ENCODE results near the gene OSBPL3.
A peak's percentile ranks its signal among the peaks of the same experiment; 100 is the strongest.

Gene OSBPL3

DNA sequence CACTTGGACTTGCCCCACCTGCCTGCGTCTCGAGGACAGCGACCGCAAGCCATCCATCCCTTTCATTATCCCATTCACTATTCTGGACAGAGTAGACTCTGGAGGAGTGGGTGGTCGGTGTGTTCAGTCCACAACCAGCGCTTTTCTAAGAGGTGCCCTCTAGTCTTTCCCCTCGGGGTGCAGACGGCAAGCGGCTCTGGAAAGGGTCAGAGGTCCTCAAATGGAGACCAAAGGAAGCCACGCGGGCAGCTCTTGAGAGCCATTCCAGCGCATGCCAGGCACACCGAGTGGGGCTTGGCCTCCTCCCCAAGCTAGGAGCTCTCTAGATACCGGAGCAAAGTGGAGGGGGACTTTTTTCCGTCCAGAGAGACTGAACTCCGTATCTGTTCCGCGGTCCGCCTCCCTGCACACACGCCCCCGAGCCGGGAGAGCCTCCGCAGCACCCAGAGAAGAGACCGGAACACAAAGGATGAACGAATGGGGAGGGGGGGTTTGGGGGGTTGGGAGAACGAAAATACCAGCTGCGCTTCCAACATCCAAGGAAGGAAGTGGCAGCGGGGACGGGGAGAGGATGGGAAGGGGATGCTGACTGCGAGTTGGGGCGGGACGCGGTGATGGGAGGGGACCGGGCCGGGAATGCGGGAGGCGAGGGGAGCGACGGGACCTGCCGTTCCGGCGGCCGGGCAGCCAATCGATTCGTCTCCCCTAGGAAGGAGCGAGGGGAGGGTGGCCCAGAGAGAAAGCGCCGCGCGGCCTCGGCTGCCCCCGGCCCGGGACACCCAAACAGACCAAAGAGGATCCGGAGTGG is 223.2 kb downstream of the OSBPL3 start (continued):
- no peak for TF ChIP-seq ZNF585B (tag by site-specific recombination; IDR thresholded peaks at IDR 0.05)
- no peak for TF ChIP-seq ZNF560 (tag by site-specific recombination; IDR thresholded peaks at IDR 0.05; ENCODE audit: borderline replicate concordance)
- TF ChIP-seq ZBTB11 (tag by site-specific recombination; conservative IDR thresholded peaks at IDR 0.05; ENCODE audit: low read depth), result peak; percentile 64
- no peak for TF ChIP-seq ZNF248 (tag by site-specific recombination; IDR thresholded peaks at IDR 0.05)
- TF ChIP-seq, protein P1, sequence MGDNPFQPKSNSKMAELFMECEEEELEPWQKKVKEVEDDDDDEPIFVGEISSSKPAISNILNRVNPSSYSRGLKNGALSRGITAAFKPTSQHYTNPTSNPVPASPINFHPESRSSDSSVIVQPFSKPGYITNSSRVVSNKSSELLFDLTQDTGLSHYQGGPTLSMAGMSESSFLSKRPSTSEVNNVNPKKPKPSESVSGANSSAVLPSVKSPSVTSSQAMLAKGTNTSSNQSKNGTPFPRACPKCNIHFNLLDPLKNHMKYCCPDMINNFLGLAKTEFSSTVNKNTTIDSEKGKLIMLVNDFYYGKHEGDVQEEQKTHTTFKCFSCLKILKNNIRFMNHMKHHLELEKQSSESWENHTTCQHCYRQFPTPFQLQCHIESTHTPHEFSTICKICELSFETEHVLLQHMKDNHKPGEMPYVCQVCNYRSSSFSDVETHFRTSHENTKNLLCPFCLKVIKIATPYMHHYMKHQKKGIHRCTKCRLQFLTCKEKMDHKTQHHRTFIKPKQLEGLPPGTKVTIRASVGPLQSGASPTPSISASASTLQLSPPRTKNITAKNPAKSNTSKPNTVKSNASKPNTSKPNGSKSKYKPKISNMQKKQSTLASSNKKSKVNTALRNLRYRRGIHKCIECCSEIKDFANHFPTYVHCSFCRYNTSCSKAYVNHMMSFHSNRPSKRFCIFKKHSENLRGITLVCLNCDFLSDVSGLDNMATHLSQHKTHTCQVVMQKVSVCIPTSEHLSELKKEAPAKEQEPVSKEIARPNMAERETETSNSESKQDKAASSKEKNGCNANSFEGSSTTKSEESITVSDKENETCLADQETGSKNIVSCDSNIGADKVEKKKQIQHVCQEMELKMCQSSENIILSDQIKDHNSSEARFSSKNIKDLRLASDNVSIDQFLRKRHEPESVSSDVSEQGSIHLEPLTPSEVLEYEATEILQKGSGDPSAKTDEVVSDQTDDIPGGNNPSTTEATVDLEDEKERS (tag by site-specific recombination; IDR thresholded peaks at IDR 0.05), result no peak
- TF ChIP-seq ZNF488 (tag by site-specific recombination; IDR thresholded peaks at IDR 0.05), result no peak
- no peak for TF ChIP-seq ZNF223 (tag by site-specific recombination; IDR thresholded peaks at IDR 0.05)
- TF ChIP-seq PBX3 (CRISPR knock-in tag; IDR thresholded peaks at IDR 0.05), result 0 out of 2 replicates have a peak, but pooled peaks have one; percentile 15
- peak; percentile 63; the same call in 1 of the 2 replicates for TF ChIP-seq ZNF76 (tag by site-specific recombination; IDR thresholded peaks at IDR 0.05; ENCODE audit: borderline replicate concordance, low read depth)
- TF ChIP-seq KLF9 (tag by site-specific recombination; IDR thresholded peaks at IDR 0.05; ENCODE audit: low read depth), result peak; percentile 56; the same call in 1 of the 2 replicates
- TF ChIP-seq ZNF211 (tag by site-specific recombination; IDR thresholded peaks at IDR 0.05; ENCODE audit: low read depth), result no peak
- TF ChIP-seq ZNF837 (tag by site-specific recombination; IDR thresholded peaks at IDR 0.05), result no peak
- peak; percentile 74 for TF ChIP-seq ZNF398 (tag by site-specific recombination; IDR thresholded peaks at IDR 0.05)
- TF ChIP-seq ZBTB20 (tag by site-specific recombination; IDR thresholded peaks at IDR 0.05), result peak; percentile 43; the same call in 1 of the 2 replicates
- TF ChIP-seq ZNF571 (tag by site-specific recombination; IDR thresholded peaks at IDR 0.05), result no peak
- TF ChIP-seq, protein P2, sequence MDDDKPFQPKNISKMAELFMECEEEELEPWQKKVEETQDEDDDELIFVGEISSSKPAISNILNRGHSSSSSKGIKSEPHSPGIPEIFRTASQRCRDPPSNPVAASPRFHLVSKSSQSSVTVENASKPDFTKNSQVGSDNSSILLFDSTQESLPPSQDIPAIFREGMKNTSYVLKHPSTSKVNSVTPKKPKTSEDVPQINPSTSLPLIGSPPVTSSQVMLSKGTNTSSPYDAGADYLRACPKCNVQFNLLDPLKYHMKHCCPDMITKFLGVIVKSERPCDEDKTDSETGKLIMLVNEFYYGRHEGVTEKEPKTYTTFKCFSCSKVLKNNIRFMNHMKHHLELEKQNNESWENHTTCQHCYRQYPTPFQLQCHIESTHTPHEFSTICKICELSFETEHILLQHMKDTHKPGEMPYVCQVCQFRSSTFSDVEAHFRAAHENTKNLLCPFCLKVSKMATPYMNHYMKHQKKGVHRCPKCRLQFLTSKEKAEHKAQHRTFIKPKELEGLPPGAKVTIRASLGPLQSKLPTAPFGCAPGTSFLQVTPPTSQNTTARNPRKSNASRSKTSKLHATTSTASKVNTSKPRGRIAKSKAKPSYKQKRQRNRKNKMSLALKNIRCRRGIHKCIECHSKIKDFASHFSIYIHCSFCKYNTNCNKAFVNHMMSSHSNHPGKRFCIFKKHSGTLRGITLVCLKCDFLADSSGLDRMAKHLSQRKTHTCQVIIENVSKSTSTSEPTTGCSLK (tag by site-specific recombination; IDR thresholded peaks at IDR 0.05), result no peak
- TF ChIP-seq ZNF391 (tag by site-specific recombination; IDR thresholded peaks at IDR 0.05; ENCODE audit: borderline replicate concordance, low read depth), result no peak
- peak; percentile 75 for TF ChIP-seq SP2 (tag by site-specific recombination; IDR thresholded peaks at IDR 0.05)
- TF ChIP-seq ZNF514 (tag by site-specific recombination; IDR thresholded peaks at IDR 0.05), result no peak
- TF ChIP-seq, protein P3, sequence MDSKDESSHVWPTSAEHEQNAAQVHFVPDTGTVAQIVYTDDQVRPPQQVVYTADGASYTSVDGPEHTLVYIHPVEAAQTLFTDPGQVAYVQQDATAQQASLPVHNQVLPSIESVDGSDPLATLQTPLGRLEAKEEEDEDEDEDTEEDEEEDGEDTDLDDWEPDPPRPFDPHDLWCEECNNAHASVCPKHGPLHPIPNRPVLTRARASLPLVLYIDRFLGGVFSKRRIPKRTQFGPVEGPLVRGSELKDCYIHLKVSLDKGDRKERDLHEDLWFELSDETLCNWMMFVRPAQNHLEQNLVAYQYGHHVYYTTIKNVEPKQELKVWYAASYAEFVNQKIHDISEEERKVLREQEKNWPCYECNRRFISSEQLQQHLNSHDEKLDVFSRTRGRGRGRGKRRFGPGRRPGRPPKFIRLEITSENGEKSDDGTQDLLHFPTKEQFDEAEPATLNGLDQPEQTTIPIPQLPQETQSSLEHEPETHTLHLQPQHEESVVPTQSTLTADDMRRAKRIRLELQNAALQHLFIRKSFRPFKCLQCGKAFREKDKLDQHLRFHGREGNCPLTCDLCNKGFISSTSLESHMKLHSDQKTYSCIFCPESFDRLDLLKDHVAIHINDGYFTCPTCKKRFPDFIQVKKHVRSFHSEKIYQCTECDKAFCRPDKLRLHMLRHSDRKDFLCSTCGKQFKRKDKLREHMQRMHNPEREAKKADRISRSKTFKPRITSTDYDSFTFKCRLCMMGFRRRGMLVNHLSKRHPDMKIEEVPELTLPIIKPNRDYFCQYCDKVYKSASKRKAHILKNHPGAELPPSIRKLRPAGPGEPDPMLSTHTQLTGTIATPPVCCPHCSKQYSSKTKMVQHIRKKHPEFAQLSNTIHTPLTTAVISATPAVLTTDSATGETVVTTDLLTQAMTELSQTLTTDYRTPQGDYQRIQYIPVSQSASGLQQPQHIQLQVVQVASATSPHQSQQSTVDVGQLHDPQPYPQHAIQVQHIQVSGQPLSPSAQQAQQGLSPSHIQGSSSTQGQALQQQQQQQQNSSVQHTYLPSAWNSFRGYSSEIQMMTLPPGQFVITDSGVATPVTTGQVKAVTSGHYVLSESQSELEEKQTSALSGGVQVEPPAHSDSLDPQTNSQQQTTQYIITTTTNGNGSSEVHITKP (tag by site-specific recombination; IDR thresholded peaks at IDR 0.05), result peak; percentile 82
- TF ChIP-seq ZBTB17 (tag by site-specific recombination; IDR thresholded peaks at IDR 0.05), result peak; percentile 71
- TF ChIP-seq PRDM1 (tag by site-specific recombination; IDR thresholded peaks at IDR 0.05), result no peak

All from HEK293 (cell line).